IPS DF 19.7 (cell line): Measurements from ENCODE around the gene MAPK14.

Experiments used
- DNase-seq: peaks from one replicate; pipeline ENCODE4 v3.0.0-alpha.2; 2013; ENCODE audit warnings: low read depth, low spot score

MAPK14 gene

DNA sequence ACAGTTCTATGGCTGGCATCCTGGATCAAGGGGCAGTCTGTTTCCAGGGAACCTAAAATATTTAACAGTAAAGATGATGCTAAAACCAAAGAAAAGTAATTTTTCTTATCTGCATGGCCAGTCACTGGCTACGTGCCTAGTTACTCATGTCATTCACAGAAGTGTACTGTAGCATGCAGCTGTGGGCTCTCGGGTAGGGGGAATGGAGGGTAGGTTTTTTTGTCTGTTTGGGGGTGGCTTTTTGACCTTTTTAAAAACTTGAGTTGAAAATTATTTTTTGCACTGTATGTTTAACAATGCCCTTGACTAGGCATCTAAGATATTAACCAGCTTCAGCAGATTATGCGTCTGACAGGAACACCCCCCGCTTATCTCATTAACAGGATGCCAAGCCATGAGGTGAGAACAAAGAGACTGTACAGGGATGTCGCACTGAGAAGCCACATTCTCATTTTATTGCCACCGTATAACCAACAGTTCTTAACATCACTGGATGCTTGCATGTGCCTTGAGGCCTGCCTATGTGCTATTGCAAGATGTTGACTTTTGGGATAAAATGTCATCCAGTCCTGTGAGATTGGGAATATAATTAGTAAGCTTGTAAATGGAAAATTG, 72.4 kb downstream of the MAPK14 start:
- no peak for DNase-seq

DNA sequence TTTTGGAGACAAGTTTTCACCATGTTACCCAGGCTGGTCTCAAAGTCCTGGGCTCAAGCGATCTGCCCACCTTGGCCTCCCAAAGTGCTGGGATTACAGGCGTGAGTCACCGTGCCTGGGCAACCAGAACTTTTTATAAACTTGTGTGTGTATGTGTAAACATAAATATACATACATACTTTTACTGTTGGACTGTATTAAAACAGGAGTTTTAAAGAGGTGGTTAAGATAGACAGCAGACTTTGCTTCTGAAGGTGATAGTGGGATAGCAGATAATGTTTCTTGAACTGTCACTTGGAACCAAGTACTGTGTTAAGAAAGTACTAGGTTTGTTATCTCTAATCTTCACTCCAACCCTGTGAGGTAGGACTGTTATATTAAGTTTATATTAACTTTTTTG, 74.1 kb downstream of the MAPK14 start:
- no peak for DNase-seq

DNA sequence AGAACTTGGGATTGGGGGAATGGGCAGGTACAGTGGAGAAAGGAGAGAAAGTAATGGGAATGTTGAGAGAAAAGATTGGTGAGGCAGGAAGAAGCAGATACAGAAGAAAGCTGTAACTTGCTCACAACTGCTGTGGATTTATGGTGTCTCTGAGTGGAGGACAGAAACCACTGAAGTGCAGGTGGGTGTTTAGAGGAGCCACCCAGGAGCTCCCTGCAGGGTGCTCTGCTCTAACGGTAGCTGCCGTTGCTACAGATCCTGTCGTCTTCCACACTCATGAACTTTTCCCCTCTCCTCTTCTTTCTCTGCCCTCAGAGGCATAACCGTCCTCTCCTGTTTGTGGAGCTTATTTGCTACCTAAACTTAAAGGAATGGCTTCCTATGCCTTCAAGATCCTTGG, 75.2 kb downstream of the MAPK14 start:
- no peak for DNase-seq

DNA sequence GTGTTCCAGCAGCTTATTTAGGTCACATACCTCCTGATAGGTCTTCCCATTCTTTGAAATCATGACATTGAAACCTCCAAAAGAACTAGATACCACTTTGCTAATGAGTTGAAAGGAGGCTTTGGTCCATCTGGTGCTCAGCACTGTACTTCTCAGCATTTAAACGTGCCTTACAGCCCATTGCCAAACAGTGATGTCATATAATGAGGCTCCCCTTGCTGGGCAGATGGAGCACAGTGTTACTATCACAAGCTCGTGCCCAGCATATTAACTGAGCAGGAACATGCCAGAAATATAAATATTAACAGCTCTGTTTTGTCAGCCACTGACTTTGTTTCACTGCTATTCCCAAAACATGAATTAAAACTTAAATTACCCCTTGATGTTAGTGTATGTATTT, 77.2 kb downstream of the MAPK14 start:
- no peak for DNase-seq

DNA sequence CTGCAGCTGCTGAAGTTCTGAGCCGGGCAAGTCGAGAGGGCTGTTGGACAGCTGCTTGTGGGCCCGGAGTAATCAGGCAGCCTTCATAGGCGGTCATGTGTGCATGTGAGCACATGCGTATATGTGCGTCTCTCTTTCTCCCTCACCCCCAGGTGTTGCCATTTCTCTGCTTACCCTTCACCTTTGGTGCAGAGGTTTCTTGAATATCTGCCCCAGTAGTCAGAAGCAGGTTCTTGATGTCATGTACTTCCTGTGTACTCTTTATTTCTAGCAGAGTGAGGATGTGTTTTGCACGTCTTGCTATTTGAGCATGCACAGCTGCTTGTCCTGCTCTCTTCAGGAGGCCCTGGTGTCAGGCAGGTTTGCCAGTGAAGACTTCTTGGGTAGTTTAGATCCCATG, 81.5 kb downstream of the MAPK14 start:
- DNase-seq, result no peak

DNA sequence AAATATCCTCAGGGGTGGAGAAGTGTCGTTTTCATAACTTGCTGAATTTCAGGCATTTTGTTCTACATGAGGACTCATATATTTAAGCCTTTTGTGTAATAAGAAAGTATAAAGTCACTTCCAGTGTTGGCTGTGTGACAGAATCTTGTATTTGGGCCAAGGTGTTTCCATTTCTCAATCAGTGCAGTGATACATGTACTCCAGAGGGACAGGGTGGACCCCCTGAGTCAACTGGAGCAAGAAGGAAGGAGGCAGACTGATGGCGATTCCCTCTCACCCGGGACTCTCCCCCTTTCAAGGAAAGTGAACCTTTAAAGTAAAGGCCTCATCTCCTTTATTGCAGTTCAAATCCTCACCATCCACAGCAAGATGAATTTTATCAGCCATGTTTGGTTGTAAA, 82.4 kb downstream of the MAPK14 start:
- no peak for DNase-seq

DNA sequence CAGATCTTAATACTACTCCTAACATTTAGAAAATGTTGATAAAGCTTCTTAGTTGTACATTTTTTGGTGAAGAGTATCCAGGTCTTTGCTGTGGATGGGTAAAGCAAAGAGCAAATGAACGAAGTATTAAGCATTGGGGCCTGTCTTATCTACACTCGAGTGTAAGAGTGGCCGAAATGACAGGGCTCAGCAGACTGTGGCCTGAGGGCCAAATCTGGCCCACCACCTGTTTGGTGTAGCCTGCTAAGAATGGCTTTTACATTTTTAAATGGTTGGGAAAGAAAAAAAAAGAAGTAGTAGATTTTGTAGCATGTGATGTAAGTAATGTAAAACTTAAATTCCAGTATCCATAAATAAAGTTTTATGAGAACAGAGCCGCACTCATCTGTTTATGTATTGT, 83.3 kb downstream of the MAPK14 start:
- DNase-seq, result no peak

DNA sequence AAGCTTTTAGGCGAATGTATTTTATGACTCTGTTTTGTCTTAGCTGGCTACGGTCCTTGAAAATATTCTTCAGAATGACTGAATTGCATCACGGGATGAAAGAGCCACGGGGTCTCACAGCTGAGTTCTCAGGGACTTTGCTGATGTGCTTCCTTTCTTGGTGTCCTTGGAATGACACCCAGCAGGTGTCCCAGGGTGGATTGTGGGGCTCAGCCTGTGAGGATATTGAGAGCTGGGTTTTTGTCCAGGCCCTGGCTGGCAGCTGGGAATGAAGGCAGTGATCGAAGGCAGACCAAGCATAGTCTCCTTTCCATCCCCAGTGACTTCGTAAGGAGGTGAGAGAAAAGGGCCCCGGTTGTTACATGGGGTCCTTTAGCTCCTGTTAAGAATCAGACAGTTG, 83.9 kb downstream of the MAPK14 start:
- DNase-seq, result no peak

DNA sequence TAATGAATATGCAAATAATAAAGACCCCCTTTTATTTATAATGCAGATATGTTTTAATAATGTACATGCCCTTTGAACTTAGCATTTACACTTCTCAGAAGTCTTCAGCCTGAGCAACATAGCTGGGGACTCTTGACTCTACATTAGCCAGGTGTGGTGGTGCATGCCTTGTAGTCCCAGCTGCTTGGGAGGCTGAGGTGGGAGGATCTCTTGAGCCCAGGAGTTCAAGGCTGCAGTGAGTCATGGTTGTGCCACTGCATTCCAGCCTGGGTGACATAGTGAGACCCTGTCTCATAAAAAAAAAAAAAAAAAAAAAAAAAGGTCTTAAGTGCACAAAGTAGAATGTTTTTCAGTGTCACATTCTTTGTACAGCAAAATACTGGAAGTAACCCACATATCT, 85.4 kb downstream of the MAPK14 start:
- no peak for DNase-seq

DNA sequence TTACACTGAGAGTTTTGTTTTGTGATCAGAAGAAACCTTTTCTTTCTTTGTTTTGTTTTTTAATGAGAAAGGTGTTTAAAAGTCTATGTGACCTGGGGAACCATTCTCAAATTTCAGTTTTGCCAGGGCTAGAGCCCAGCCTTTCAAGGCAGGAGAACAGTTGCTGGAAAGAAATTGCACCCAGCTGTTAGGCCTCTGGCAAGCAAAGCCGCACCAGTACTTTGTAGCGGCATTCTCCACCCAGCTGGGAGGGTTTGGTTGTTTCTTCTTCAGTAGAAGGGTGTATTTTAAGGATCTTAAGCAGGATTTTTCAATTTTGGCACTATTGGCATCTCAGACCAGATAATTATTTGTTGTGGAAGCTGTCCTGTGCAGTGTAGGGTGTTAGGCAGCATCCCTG, 86.1 kb downstream of the MAPK14 start:
- no peak for DNase-seq

DNA sequence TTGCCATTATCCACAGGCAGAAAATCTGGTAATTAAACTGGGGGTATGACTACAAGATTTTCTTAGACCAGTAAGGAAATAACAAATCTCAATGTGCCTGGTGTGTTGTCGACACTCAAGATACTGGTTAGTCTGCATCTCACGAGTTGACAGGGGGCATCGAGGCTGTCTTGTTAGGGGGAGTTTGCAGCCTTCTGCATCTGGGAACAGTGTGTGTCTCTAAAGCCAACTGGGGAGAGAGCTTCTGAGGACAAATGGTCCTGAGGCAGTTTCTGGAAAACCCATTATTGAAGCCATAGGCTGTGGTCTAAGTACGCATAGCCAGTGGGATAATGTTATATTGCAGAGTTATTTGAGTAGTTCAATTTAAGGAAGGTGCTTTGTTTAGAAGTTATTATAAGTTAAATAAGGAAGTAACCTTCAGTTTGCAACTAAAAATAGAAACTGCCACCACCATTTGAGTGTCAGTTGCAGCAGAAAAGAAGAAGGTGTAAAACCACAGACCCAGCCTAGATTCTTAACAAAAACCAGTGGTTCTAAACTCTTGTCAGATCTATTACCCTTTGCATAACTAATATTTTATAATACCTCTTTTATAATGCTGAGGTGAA, 87.3 kb downstream of the MAPK14 start:
- DNase-seq, result no peak

DNA sequence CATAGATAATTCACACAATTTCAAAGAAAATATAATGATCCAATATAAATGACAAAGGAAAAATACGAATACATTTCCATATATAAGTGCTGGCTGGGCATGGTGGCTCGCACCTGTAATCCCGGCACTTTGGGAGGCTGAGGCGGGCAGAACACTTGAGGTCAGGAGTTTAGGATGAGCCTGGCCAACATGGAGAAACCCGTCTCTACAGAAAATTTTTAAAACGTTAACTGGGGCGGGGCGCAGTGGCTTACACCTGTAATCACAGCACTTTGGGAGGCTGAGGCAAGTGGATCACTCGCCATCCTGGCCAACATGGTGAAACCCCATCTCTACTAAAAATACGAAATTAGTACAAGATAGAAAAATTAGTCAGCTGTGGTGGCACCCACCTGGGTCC, 87.8 kb downstream of the MAPK14 start:
- no peak for DNase-seq

DNA sequence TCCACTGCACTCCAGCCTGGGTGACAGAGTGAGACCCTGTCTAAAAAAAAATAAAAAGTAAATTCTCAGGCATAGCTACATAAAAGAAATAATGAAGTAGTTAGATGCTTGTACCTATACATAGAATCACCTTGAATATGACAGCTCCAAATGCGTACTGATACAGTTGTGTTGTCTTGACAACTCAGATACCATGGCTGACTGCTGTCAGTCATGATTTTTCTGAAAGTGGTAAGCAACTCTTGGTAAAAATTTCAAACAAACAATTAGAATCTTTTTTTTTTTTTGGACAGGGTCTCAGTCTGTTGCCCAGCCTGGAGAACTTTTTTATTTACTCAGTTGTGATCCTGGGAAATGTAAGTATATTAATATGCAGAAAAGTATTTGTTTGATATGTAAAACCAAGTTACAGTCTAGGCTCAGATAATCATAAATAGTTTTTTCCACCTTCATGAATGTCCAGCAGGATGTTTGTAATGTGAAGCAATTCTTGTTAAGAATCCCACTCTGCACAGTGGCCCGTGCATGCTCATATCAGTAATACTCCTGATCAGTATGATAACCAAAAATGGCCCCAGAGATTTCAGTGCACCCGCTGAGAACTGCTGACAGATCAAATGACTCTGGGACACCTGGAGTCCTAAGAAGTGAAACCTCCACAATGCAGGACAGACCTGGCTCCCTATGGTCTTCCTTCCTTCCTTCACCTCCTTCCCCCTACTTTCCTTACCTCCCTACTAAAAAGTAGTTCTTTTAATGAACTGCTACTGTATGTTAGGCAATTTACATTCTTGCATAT, 88.7 kb downstream of the MAPK14 start:
- DNase-seq, result no peak

DNA sequence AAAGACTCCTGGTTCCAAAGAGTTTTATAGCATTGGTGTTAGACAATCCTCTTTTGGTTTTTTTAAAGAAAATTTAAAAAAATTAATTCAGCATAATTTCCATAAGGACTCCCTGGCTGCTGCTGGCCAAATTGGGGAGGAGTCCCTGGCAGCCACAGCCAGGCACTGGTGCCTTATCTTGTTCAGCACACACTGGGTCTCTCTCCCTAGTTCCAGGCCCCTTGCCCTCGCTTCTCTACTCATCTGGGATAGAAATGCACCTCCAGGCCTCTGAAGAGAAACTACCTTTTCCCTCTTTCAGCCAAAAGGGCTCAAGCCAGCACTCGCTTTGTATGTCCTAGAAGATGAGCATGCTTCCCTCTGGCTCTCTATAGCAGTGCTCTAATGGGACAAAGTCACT, 89.3 kb downstream of the MAPK14 start:
- DNase-seq, result no peak

DNA sequence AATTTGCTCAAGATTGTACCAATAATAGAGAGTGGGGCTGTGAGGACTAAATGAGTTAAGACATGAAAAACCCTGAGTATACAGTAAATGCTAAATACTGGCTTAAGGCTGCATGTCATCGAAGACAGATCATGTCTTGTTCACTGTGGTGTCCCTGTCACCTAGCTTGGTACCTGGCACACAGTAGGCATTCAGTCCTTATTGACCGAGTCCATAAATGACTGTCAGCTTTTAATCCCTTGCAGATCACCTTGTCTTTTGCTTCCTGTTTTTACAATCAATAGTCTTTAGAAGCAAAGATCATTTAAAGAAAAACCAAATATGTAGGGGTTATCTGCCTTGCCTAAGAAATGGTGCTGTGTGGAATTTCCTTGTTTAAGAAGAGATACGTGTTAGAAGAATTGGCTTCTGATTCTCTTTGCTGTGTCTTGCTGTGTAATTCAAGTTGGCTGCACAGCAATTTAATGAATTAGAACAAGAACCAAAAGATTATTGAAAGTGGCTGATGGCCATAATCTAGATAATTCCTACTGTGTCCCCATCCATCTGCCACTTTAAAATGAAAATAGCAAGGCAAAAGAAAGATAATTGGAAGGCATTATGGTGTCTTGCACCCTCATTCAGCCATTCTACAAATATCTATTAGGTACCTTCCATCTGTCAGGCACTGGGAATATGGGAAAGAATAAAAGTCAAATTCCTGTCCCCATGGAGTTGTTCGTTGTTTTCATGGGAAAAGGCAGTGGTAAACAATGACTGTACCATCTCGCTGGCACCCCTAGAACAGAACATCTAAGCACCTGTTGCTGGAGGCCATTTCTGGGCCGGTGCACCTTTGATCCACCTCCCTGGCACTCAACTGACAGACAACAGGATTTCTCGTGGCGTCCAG, 90.3 kb downstream of the MAPK14 start:
- no peak for DNase-seq

DNA sequence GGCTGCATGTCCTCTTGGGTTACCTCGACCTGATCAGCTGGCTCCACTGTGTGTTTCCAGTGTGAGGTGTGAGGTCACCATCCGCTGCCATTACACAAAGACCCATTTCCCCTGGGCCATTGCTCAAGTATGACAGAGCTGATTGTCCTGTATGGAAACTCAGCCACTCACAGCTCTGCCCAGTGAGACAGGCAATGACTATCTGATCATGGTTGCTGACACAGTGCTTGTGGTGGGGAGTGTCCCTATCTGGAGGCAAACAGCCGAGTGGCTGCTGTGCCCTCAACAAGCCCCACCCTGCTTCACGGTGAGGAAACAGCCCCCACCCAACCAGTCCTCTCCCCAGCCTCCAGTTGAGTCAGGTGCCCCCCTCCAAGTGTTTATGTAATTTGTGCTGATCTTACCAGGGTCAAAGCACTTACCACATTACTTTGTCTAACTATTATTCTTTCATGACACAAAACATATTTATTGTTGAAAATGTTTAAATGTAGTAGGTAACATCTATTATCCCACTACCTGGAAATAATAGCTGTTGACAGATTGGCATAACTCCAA, 91.0 kb downstream of the MAPK14 start:
- DNase-seq, result no peak

DNA sequence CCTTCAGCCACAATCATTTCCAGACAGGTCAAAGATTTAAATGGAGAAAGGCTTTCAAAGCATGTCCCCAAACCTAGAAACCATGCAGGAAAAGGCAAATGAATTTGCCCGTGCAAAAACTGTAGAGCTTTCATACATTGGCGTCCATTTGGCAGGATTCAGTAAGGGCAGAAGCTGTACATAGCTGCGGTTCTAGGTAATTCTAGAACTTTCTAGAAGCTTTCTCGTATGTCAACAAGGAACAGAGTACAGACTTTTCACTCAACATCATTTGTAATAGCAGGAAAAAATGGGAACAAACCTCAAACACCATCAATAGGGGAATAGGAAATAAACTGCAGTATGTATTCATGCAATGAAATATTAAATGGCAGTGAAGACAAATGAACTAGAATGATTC, 91.6 kb downstream of the MAPK14 start:
- DNase-seq, result no peak

DNA sequence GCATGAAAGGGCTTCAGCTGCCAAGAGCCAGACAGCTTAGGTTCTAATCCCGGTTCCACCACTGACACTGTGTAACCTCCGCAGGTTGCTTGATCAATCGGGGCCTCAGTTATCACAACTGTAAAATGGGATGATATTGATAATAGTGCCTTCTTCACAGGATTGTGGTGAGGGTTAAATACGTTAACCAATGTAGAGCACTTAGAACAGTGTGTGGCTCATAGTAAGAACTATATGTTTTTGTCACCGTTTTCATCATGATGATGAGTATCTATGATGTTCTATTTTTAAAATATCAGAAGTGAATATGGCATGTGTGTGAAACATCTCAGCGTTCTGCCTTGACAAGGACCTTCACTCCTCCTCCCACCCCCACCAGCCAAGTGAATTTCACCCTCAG, 92.4 kb downstream of the MAPK14 start:
- no peak for DNase-seq

DNA sequence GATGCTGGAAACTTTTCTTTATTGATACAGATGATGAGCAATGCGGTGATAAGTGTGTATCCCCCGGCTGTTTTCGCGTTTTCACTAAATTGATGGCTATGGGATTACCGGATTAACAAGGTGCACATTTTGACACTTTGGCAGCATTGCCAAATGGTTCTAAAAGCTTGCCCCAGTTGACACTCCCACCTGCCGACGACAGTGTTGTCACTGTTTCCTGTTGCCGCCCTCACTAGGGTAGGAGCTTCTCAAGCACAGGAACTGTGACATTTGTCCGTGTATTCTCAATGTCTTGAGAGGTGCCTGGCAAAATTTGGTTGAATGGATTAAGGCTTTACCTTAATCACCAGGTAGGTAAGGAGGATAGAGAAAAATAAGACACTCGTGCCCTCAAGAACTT, 92.9 kb downstream of the MAPK14 start:
- no peak for DNase-seq

DNA sequence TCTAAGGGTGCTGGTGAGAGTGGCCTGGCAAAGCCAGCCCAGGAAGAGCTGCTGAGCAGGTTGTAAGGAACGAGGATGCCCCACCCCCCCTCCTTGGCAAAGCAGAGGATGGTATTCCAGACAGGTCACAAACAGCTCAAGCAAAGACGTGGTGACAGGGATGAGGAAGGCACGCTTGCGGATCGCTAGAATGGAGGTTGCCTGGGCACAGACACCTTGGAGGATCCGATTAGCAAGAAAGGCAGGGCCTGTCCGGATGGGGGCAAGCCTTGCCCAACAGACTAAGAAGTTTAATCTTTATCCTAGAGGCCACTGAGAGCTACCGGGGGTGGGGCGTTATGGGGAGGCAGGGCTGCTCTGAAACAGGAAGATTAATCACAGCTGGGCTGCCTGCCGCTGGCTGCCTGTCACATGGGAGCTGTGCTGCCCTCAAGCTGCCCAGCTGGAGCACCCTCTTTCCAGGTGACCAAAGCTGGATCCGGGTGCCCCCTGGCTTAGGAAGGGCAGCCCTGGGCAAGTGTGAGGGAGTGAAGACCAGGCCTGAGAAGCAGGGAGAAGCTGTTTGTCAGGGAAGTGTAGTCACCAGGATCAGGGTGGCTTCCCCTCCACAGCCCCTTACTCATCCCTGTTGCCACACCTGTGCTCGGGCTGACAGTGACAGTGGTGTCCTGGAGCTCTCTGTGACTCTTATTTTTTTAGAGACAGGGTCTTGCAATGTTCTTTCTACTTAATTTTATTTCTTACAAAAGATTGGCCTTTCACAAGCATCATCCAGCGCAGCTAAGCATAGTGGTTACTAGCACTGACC, 93.6 kb downstream of the MAPK14 start:
- no peak for DNase-seq
